ENCODE results near the gene MEGF11. TPM values are rescaled to one million over a fixed set of nuclear protein-coding genes. Genes with fewer than 3 reads are reported as not detected.

Gene MEGF11
- total and polyA plus RNA-seq, 7 donors = 0.04 to 0.05 TPM; not detected in 5

DNA sequence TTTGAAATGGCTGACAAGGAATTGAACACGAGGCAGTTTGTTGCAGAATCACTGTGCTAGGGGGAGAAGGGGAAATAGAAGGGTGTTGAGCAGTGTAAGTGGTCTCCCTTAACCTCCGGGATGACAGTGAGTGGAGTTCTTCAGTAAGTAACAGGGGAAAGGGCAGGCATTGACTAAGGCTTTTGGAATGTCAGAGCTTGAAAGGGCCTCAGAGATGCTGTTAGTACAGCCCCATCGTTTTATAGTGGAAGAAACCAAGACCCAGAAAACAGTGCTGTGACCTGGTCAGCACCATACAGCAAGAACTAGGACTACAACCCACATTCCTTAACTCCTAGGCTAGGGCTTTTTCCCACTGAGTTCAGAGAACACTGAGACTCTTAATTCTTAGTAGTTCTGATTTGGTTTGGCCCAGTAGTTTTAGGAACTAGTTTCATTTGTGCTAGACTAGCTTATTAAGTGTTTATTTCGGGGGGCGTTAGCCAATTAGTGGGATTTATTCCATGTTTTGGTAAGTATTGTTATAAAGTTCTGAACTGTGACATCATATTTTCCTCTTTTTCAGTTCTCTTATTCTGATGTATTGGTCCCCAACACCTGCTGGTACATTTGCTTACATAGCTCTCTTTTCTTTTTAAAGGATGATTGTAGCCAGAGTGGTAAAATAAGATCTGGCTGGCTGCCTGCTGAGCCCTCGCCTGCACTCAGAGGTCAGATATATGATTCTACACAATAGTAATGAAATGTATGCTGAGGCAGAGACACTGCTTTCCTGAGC is 350.1 kb downstream of the MEGF11 start:
- peaks cover 11% of the 10 kb centered on the region for H3K4me1 ChIP-seq
- ATAC-seq (no peak), DNase-seq (no peak)
- 83 to 89% (median 87%) methylated on average over 6 of the region's 6 CpGs for WGBS, 3 donors
- no peaks in the 10 kb centered on the region for H3K27me3 ChIP-seq (ENCODE audit: insufficient read depth in 3 of 3, low read length in 2 of 3)
- H3K4me3 ChIP-seq = no peak overlapping the region
- H3K27ac ChIP-seq = no peak overlapping the region
- peaks cover 2 to 86% of the 10 kb centered on the region in 2 donors for H3K36me3 ChIP-seq (ENCODE audit: insufficient read depth in 1 of 2, low read depth in 1 of 2)
- intact Hi-C loops (cut with DNase I) = no loop called here
- TF ChIP-seq, protein P1, sequence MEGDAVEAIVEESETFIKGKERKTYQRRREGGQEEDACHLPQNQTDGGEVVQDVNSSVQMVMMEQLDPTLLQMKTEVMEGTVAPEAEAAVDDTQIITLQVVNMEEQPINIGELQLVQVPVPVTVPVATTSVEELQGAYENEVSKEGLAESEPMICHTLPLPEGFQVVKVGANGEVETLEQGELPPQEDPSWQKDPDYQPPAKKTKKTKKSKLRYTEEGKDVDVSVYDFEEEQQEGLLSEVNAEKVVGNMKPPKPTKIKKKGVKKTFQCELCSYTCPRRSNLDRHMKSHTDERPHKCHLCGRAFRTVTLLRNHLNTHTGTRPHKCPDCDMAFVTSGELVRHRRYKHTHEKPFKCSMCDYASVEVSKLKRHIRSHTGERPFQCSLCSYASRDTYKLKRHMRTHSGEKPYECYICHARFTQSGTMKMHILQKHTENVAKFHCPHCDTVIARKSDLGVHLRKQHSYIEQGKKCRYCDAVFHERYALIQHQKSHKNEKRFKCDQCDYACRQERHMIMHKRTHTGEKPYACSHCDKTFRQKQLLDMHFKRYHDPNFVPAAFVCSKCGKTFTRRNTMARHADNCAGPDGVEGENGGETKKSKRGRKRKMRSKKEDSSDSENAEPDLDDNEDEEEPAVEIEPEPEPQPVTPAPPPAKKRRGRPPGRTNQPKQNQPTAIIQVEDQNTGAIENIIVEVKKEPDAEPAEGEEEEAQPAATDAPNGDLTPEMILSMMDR (IDR thresholded peaks at IDR 0.05) = no peak
- H3K9me3 ChIP-seq = no peaks in the 10 kb centered on the region

GRCh38 chr15:65902373-65902772 is 351.2 kb downstream of the MEGF11 start:
- intact Hi-C loops (cut with DNase I) = no loop called here
- ATAC-seq = peak; percentile 47 to 55 (median 50)
- no peak overlapping the region for H3K4me3 ChIP-seq
- H3K27me3 ChIP-seq (ENCODE audit: insufficient read depth in 3 of 3, low read length in 2 of 3) = no peaks in the 10 kb centered on the region
- 88 to 100% (median 93%) methylated on average over 1 of the region's 1 CpG for WGBS, 3 donors
- peak in 1 of 2 donors; percentile 59 for DNase-seq
- no peaks in the 10 kb centered on the region for H3K9me3 ChIP-seq
- peaks cover 11% of the 10 kb centered on the region for H3K4me1 ChIP-seq
- peaks cover 2 to 84% of the 10 kb centered on the region in 2 donors for H3K36me3 ChIP-seq (ENCODE audit: insufficient read depth in 1 of 2, low read depth in 1 of 2)
- TF ChIP-seq, protein P1 (IDR thresholded peaks at IDR 0.05) = no peak
- no peak overlapping the region for H3K27ac ChIP-seq

GRCh38 chr15:65901836-65902235 is 351.7 kb downstream of the MEGF11 start:
- DNase-seq = no peak
- no peak overlapping the region for H3K4me3 ChIP-seq
- no peaks in the 10 kb centered on the region for H3K27me3 ChIP-seq (ENCODE audit: insufficient read depth in 3 of 3, low read length in 2 of 3)
- TF ChIP-seq, protein P1 (IDR thresholded peaks at IDR 0.05) = no peak
- H3K36me3 ChIP-seq (ENCODE audit: insufficient read depth in 1 of 2, low read depth in 1 of 2) = peaks cover 5 to 84% of the 10 kb centered on the region in 2 donors
- intact Hi-C loops (cut with DNase I) = no loop called here
- no peak for ATAC-seq
- no peaks in the 10 kb centered on the region for H3K9me3 ChIP-seq
- 95 to 97% (median 97%) methylated on average over 3 of the region's 3 CpGs for WGBS, 3 donors
- H3K4me1 ChIP-seq = peaks cover 11% of the 10 kb centered on the region
- H3K27ac ChIP-seq = no peak overlapping the region

GRCh38 chr15:65901336-65901735 is 352.2 kb downstream of the MEGF11 start:
- Histone ChIP-seq H3K9me3 (no peaks in the 10 kb centered on the region), H3K4me1 (peaks cover 11% of the 10 kb centered on the region), H3K4me3 (no peak overlapping the region), H3K27me3 (ENCODE audit: insufficient read depth in 3 of 3, low read length in 2 of 3) (no peaks in the 10 kb centered on the region), H3K36me3 (ENCODE audit: insufficient read depth in 1 of 2, low read depth in 1 of 2) (peaks cover 5 to 84% of the 10 kb centered on the region in 2 donors), H3K27ac (no peak overlapping the region)
- TF ChIP-seq, protein P1 (IDR thresholded peaks at IDR 0.05) = no peak
- no peak for ATAC-seq
- 61 to 69% (median 66%) methylated on average over 2 of the region's 2 CpGs for WGBS, 3 donors
- DNase-seq = no peak
- intact Hi-C loops (cut with DNase I) = no loop called here
